GM19455 (cell line): Measurements from ENCODE around the gene SNN.

Experiments used
- ATAC-seq: cut with Tn5 transposase; IDR thresholded peaks from one replicate; pipeline ENCODE4 v1.9.1; 2021; ENCODE audit not compliant: unreplicated experiment

The SNN gene

GRCh38 chr16:11727796-11728543, 59.7 kb downstream of the SNN start:
- no peak for ATAC-seq
